H1 (cell line): ENCODE measurements around the gene CACNA1C. TPM values are rescaled to one million over a fixed set of nuclear protein-coding genes. Genes with fewer than 3 reads are reported as not detected.

Experiments used
- CTCF ChIA-PET: fragments of 300-600 bp; sonication (Branson Sonifier 250); formaldehyde crosslinking; loops from one replicate; lab custom pipeline; 2021; ENCODE audit not compliant: partially characterized antibody; lab: Charles Lee
- POLR2A ChIA-PET: fragments of 300-600 bp; sonication (Branson Sonifier 250); formaldehyde crosslinking; loops from one replicate; lab custom pipeline; 2021; ENCODE audit warnings: inconsistent platforms; ENCODE audit not compliant: partially characterized antibody; lab: Charles Lee
- DNase-seq, 2 experiments: peaks; one replicate each; pipeline versions ENCODE4 v3.0.0 to v3.0.0-alpha.2; 2010 to 2022; ENCODE audit warnings: low spot score in 2 of 2, low read depth in 1 of 2, mixed read lengths in 1 of 2
- FAIRE-seq: peaks from 2 replicates; lab custom pipeline; 2011; peaks lifted over from hg19 to GRCh38; lab: Jason Lieb, UNC
- H2AFZ ChIP-seq: 2 replicates; pipeline ENCODE4 v1.8.1; 2012; ENCODE audit warnings: low read length, inconsistent platforms
- H2AK5ac ChIP-seq: 2 replicates; pipeline ENCODE4 v1.6.1; 2013; ENCODE audit warnings: low read depth, low read length
- H2BK120ac ChIP-seq: replicated peaks from 2 replicates; pipeline ENCODE3; 2013; ENCODE audit warnings: low read depth, low read length, inconsistent platforms
- H2BK12ac ChIP-seq: 2 replicates; pipeline ENCODE4 v1.6.1; 2013; ENCODE audit warnings: low read depth, low read length
- H2BK15ac ChIP-seq: 2 replicates; pipeline ENCODE4 v1.6.1; 2013; ENCODE audit warnings: low read length
- H2BK20ac ChIP-seq: 2 replicates; pipeline ENCODE4 v1.6.1; 2013; ENCODE audit warnings: low read length
- H2BK5ac ChIP-seq: 2 replicates; pipeline ENCODE4 v1.6.1; 2013; ENCODE audit warnings: low read depth, low read length
- H3K14ac ChIP-seq: 2 replicates; pipeline ENCODE4 v1.6.1; 2013; ENCODE audit warnings: inconsistent platforms; ENCODE audit not compliant: insufficient read length
- H3K18ac ChIP-seq: 2 replicates; pipeline ENCODE4 v1.6.1; 2013; ENCODE audit warnings: low read length; ENCODE audit errors: extremely low read depth
- H3K23ac ChIP-seq: 2 replicates; pipeline ENCODE4 v1.6.1; 2013; ENCODE audit warnings: inconsistent platforms; ENCODE audit not compliant: insufficient read length
- H3K23me2 ChIP-seq: 2 replicates; pipeline ENCODE4 v1.6.1; 2013; ENCODE audit warnings: low read depth, low read length
- H3K27ac ChIP-seq: 2 replicates; pipeline ENCODE4 v1.6.1; 2011; ENCODE audit warnings: low read depth, low read length, inconsistent platforms
- H3K27me3 ChIP-seq, 4 experiments: replicated peaks in 1 of 4; 1 replicate in 1 of 4; 2 replicates in 3 of 4; pipeline versions ENCODE4 v1.6.1 to v1.8.1; 2011 to 2013; ENCODE audit warnings: low read length in 3 of 4, mild to moderate bottlenecking in 3 of 4, inconsistent platforms in 2 of 4, mixed read lengths in 2 of 4, moderate library complexity in 1 of 4; ENCODE audit not compliant: control insufficient read depth in 3 of 4, insufficient read depth in 3 of 4; ENCODE audit errors: extremely low read depth in 1 of 4
- H3K36me3 ChIP-seq, 4 experiments: 2 replicates each; pipeline versions ENCODE4 v1.6.1 to v1.8.1; 2011 to 2013; ENCODE audit warnings: mild to moderate bottlenecking in 4 of 4, low read length in 3 of 4, moderate library complexity in 2 of 4, control low read depth in 1 of 4, inconsistent platforms in 1 of 4; ENCODE audit not compliant: insufficient read depth in 4 of 4, control insufficient read depth in 2 of 4
- H3K4ac ChIP-seq: replicated peaks from 2 replicates; pipeline ENCODE3; 2013; ENCODE audit warnings: low read length, low read depth, mixed read lengths, inconsistent platforms; ENCODE audit not compliant: insufficient read length
- H3K4me1 ChIP-seq, 4 experiments: replicated peaks in 1 of 4; 1 replicate in 1 of 4; 2 replicates in 3 of 4; pipeline versions ENCODE4 v1.6.1 to v1.8.1; 2011 to 2013; ENCODE audit warnings: low read length in 3 of 4, inconsistent platforms in 2 of 4, mixed read lengths in 1 of 4; ENCODE audit not compliant: insufficient read depth in 4 of 4, control insufficient read depth in 3 of 4
- H3K4me2 ChIP-seq, 2 experiments: 2 replicates each; pipeline versions ENCODE4 v1.6.1 to v1.8.1; 2011 to 2013; ENCODE audit warnings: low read depth in 2 of 2, low read length in 2 of 2, control low read depth in 1 of 2, inconsistent platforms in 1 of 2, mild to moderate bottlenecking in 1 of 2; ENCODE audit not compliant: insufficient read depth in 1 of 2
- H3K4me3 ChIP-seq, 4 experiments: fragments of 200-600, 300-600 bp in 1 of 4; sonication (generic), shearing (Covaris generic), sonication (Bioruptor Twin) in 1 of 4; 2 replicates each; pipeline versions ENCODE4 v1.5.1 to v1.8.1; 2011 to 2016; ENCODE audit warnings: low read length in 4 of 4, low read depth in 3 of 4, control low read depth in 2 of 4, inconsistent platforms in 2 of 4, mild to moderate bottlenecking in 2 of 4, mixed read lengths in 1 of 4, moderate library complexity in 1 of 4; ENCODE audit not compliant: insufficient read depth in 2 of 4; ENCODE audit errors: extremely low read depth in 1 of 4
- H3K56ac ChIP-seq: replicated peaks from 2 replicates; pipeline ENCODE3; 2013; ENCODE audit warnings: low read depth, mild to moderate bottlenecking, mixed read lengths, low read length, inconsistent platforms; ENCODE audit not compliant: insufficient read length
- H3K79me1 ChIP-seq: 2 replicates; pipeline ENCODE4 v1.6.1; 2013; ENCODE audit warnings: low read depth, low read length, control low read depth
- H3K79me2 ChIP-seq, 2 experiments: 2 replicates each; pipeline versions ENCODE4 v1.6.1 to v1.8.1; 2012 to 2013; ENCODE audit warnings: low read length in 2 of 2, mild to moderate bottlenecking in 2 of 2, inconsistent platforms in 1 of 2; ENCODE audit not compliant: insufficient read depth in 2 of 2, control insufficient read depth in 1 of 2
- H3K9ac ChIP-seq, 4 experiments: replicated peaks in 1 of 4; 1 replicate in 1 of 4; 2 replicates in 3 of 4; pipeline versions ENCODE4 v1.6.1 to v1.8.1; 2011 to 2013; ENCODE audit warnings: low read depth in 3 of 4, low read length in 3 of 4, control low read depth in 2 of 4, mild to moderate bottlenecking in 2 of 4, moderate library complexity in 2 of 4, inconsistent platforms in 1 of 4; ENCODE audit errors: extremely low read depth in 1 of 4
- H3K9me3 ChIP-seq, 2 experiments: 2 replicates each; pipeline versions ENCODE4 v1.6.1 to v1.8.1; 2012 to 2013; ENCODE audit warnings: mild to moderate bottlenecking in 2 of 2, moderate library complexity in 2 of 2, control low read depth in 1 of 2, inconsistent platforms in 1 of 2, low read depth in 1 of 2, low read length in 1 of 2, mixed read lengths in 1 of 2; ENCODE audit not compliant: insufficient read depth in 2 of 2
- H4K20me1 ChIP-seq, 2 experiments: replicated peaks in 1 of 2; 2 replicates each; pipeline versions ENCODE3 to v1.8.1; 2011 to 2013; ENCODE audit warnings: inconsistent platforms in 2 of 2, low read length in 2 of 2, mild to moderate bottlenecking in 1 of 2; ENCODE audit not compliant: insufficient read depth in 2 of 2, control insufficient read depth in 1 of 2
- H4K5ac ChIP-seq: 2 replicates; pipeline ENCODE4 v1.6.1; 2013; ENCODE audit warnings: low read length, low read depth, mixed read lengths, inconsistent platforms; ENCODE audit not compliant: insufficient read length
- H4K8ac ChIP-seq: 2 replicates; pipeline ENCODE4 v1.8.0; 2013; ENCODE audit warnings: mild to moderate bottlenecking, moderate library complexity, low read length, inconsistent platforms; ENCODE audit not compliant: insufficient read depth; ENCODE audit errors: extremely low read depth
- H4K91ac ChIP-seq: replicated peaks from 2 replicates; pipeline ENCODE3; 2013; ENCODE audit warnings: low read length, mixed read lengths, inconsistent platforms; ENCODE audit not compliant: insufficient read length
- RAD21 ChIP-seq, 2 experiments: IDR thresholded peaks in 1 of 2; conservative IDR thresholded peaks in 1 of 2; 2 replicates each; pipeline ENCODE4 v1.6.1; 2011; ENCODE audit warnings: low read depth in 2 of 2, low read length in 2 of 2, improper control_type of control experiment in 1 of 2, inconsistent platforms in 1 of 2, mild to moderate bottlenecking in 1 of 2, moderate library complexity in 1 of 2
- SP4 ChIP-seq: IDR thresholded peaks from 2 replicates; pipeline ENCODE4 v1.6.1; 2012; ENCODE audit warnings: low read length, inconsistent platforms
- ZNF274 ChIP-seq: IDR thresholded peaks from 2 replicates; pipeline ENCODE4 v1.7.0; 2012; ENCODE audit warnings: low read length, borderline replicate concordance; ENCODE audit errors: extremely low read depth
- WGBS, 2 experiments: shearing (Covaris generic) in 1 of 2; methylation state at CpG; one replicate each; pipeline versions ENCODE4 v1.1.6 to v1.1.7; 2013 to 2015; ENCODE audit warnings: low lambda C conversion rate in 2 of 2, mixed read lengths in 2 of 2, inconsistent platforms in 1 of 2, low coverage in 1 of 2, missing lambda C conversion rate in 1 of 2; ENCODE audit not compliant: insufficient replicate concordance in 2 of 2, insufficient coverage in 1 of 2, insufficient read length in 1 of 2; ENCODE audit errors: extremely low coverage in 1 of 2, missing lambda C conversion rate in 1 of 2; 5-methylcytosine and 5-hydroxymethylcytosine counted together
- polyA plus RNA-seq, 7 experiments: library from polyadenylated mRNA; depleted of rRNA in 3 of 7; stranded (reverse) in 5 of 7; unstranded in 2 of 7; fragments of >200 nt in 5 of 7; fragments of 200-250 nt in 2 of 7; gene quantifications; 1 replicate in 5 of 7; 2 replicates in 1 of 7; 4 replicates in 1 of 7; pipeline versions ENCODE4 v1.2.1 to v1.2.3, GENCODE V29; 2011 to 2013; ENCODE audit warnings: missing spikeins in 2 of 7, mixed read lengths in 2 of 7
- total RNA-seq: library from RNA; stranded (reverse); fragmentation: NEBNext Ultra II Directional; extraction: Animal tissue kit (Norgen Biotek cat#: 25700); gene quantifications from 2 replicates; pipeline ENCODE4 v1.2.1, GENCODE V29; 2021
- TF ChIP-seq, protein P1 (sequence below): IDR thresholded peaks from 2 replicates; pipeline ENCODE4 v1.6.1; 2011; ENCODE audit warnings: low read length, improper control_type of control experiment

Gene CACNA1C
- total and polyA plus RNA-seq, 2 of the 8 experiments (the other 6 are each of a cell fraction or from before 2014, with no cell fraction given): 1.3 TPM

DNA sequence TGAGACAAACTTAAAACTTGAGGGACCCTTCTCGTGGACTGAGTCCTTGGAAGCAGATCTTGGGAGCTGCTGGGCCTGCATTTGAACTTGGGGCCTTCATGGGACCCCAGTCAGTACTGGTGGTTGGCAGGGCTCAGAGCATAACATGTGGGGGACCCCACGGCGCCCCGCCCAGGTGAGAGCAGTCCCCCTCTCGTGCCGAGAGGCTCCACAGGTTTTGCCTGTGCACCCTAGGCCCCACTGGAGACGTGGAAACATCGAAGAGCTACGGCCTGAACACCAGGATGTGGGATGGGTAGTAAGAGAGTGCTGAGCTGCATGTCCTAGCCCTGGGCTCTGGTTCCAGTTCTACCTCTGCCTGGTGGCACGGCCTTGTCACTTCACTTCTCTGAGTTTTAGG lies 84.1 kb downstream of the CACNA1C start:
- Histone ChIP-seq H2BK15ac (no peak overlapping the region), H2AK5ac (no peak overlapping the region), H4K5ac (no peak overlapping the region), H4K20me1 (no peaks in the 10 kb centered on the region), H3K9ac (no peak overlapping the region), H3K36me3 (no peaks in the 10 kb centered on the region), H3K18ac (no peak overlapping the region; the same call in 1 of the 2 replicates), H2BK12ac (peak overlapping the region; percentile 90; the same call in 1 of the 2 replicates), H3K27ac (no peak overlapping the region), H3K14ac (no peak overlapping the region), H2BK120ac (no peak overlapping the region), H3K4me3 (no peak overlapping the region), H2BK20ac (0 out of 2 replicates have a peak overlapping the region, but pooled peaks have one; percentile 38), H4K8ac (no peak overlapping the region), H2BK5ac (no peak overlapping the region), H3K4ac (no peak overlapping the region), H2AFZ (no peak overlapping the region), H3K4me1 (peaks cover 0 to 5% (median 4%) of the 10 kb centered on the region in 4 experiments; a peak in 4 of 7 replicates), H3K56ac (no peak overlapping the region), H3K9me3 (no peaks in the 10 kb centered on the region), H4K91ac (no peak overlapping the region), H3K4me2 (no peak overlapping the region), H3K79me1 (no peaks in the 10 kb centered on the region), H3K23ac (no peak overlapping the region), H3K27me3 (no peaks in the 10 kb centered on the region), H3K79me2 (no peaks in the 10 kb centered on the region), H3K23me2 (no peaks in the 10 kb centered on the region)
- POLR2A ChIA-PET: interaction anchor here (0.8 to 2.1 kb wide), 5 partner anchors 8 to 107 kb away, joined by 3 to 5 read pairs (median 5); no protein-coding TSS in a partner anchor
- CTCF ChIA-PET: interaction anchor here (0.8 to 1.3 kb wide), 3 partner anchors 78 to 145 kb away, joined by 3 to 4 read pairs (median 3); no protein-coding TSS in a partner anchor
- TF ChIP-seq RAD21 (IDR thresholded peaks at IDR 0.05 in 1 of 2, conservative IDR thresholded peaks at IDR 0.05 in 1 of 2; ENCODE audit: low read depth in 2 of 2, low read length in 2 of 2) (no peak), ZNF274 (no peak), SP4 (no peak)
- TF ChIP-seq, protein P1, sequence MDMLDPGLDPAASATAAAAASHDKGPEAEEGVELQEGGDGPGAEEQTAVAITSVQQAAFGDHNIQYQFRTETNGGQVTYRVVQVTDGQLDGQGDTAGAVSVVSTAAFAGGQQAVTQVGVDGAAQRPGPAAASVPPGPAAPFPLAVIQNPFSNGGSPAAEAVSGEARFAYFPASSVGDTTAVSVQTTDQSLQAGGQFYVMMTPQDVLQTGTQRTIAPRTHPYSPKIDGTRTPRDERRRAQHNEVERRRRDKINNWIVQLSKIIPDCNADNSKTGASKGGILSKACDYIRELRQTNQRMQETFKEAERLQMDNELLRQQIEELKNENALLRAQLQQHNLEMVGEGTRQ: no peak
- 98% methylated on average over 10 of the region's 10 CpGs; no CpG with 5 or more reads in 1 of the 2 experiments for WGBS, 2 experiments
- FAIRE-seq (no peak), DNase-seq (no peak)
